Trophoblast cell (in vitro differentiated cells and primary cell): ENCODE data around the gene PYDC1.

Experiments used
- DNase-seq, 2 donors: peaks; one replicate each; pipeline ENCODE4 v3.0.0-alpha.2; 2016
- H2AFZ ChIP-seq: 2 replicates; pipeline ENCODE4 v1.6.1; 2013; ENCODE audit warnings: low read length, moderate library complexity, mild to moderate bottlenecking; ENCODE audit not compliant: insufficient read depth, poor library complexity
- H2AK5ac ChIP-seq: 2 replicates; pipeline ENCODE4 v1.6.1; 2013; ENCODE audit warnings: mild to moderate bottlenecking, low read length
- H2BK120ac ChIP-seq: 2 replicates; pipeline ENCODE4 v1.6.1; 2013; ENCODE audit warnings: low read length, mild to moderate bottlenecking, moderate library complexity; ENCODE audit not compliant: insufficient read depth, poor library complexity
- H2BK12ac ChIP-seq: 2 replicates; pipeline ENCODE4 v1.6.1; 2013; ENCODE audit warnings: mild to moderate bottlenecking, low read length, moderate library complexity
- H2BK5ac ChIP-seq: 2 replicates; pipeline ENCODE4 v1.6.1; 2013; ENCODE audit warnings: low read length, low read depth, moderate library complexity, mild to moderate bottlenecking; ENCODE audit not compliant: poor library complexity
- H3K14ac ChIP-seq: 2 replicates; pipeline ENCODE4 v1.6.1; 2013; ENCODE audit warnings: mild to moderate bottlenecking, low read length
- H3K18ac ChIP-seq: 2 replicates; pipeline ENCODE4 v1.6.1; 2013; ENCODE audit warnings: mild to moderate bottlenecking, low read length
- H3K23ac ChIP-seq: 2 replicates; pipeline ENCODE4 v1.6.1; 2013; ENCODE audit warnings: low read length
- H3K27ac ChIP-seq: 2 replicates; pipeline ENCODE4 v1.5.1; 2013; ENCODE audit warnings: low read depth, mild to moderate bottlenecking, inconsistent platforms, low read length, moderate library complexity
- H3K27me3 ChIP-seq: 2 replicates; pipeline ENCODE4 v1.6.1; 2013; ENCODE audit warnings: inconsistent platforms, mild to moderate bottlenecking, low read length, moderate library complexity; ENCODE audit not compliant: insufficient read depth
- H3K36me3 ChIP-seq, 2 experiments: 1 replicate in 1 of 2; 2 replicates in 1 of 2; pipeline ENCODE4 v1.6.1; 2013; ENCODE audit warnings: low read length in 2 of 2, mild to moderate bottlenecking in 2 of 2, moderate library complexity in 1 of 2; ENCODE audit not compliant: insufficient read depth in 2 of 2, control insufficient read depth in 1 of 2
- H3K4ac ChIP-seq: 2 replicates; pipeline ENCODE4 v1.6.1; 2013; ENCODE audit warnings: low read depth, mild to moderate bottlenecking, low read length, moderate library complexity
- H3K4me1 ChIP-seq, 2 experiments: 1 replicate in 1 of 2; 2 replicates in 1 of 2; pipeline ENCODE4 v1.6.1; 2013; ENCODE audit warnings: low read length in 2 of 2, mild to moderate bottlenecking in 2 of 2, moderate library complexity in 1 of 2; ENCODE audit not compliant: insufficient read depth in 2 of 2, control insufficient read depth in 1 of 2
- H3K4me2 ChIP-seq: 2 replicates; pipeline ENCODE4 v1.6.1; 2013; ENCODE audit warnings: inconsistent platforms, mild to moderate bottlenecking, low read length, moderate library complexity
- H3K4me3 ChIP-seq: 2 replicates; pipeline ENCODE4 v1.5.1; 2013; ENCODE audit warnings: mild to moderate bottlenecking, low read depth, low read length, inconsistent platforms
- H3K79me1 ChIP-seq: one replicate; pipeline ENCODE4 v1.6.1; 2013; ENCODE audit warnings: low read length
- H3K79me2 ChIP-seq: 2 replicates; pipeline ENCODE4 v1.6.1; 2013; ENCODE audit warnings: low read length, mild to moderate bottlenecking; ENCODE audit not compliant: control insufficient read depth, insufficient read depth, poor library complexity
- H3K9ac ChIP-seq: 2 replicates; pipeline ENCODE4 v1.6.1; 2013; ENCODE audit warnings: mild to moderate bottlenecking, low read length
- H3K9me3 ChIP-seq: 2 replicates; pipeline ENCODE4 v1.6.1; 2013; ENCODE audit warnings: low read depth, mild to moderate bottlenecking, control low read depth, inconsistent platforms, low read length; ENCODE audit not compliant: insufficient read depth
- H4K12ac ChIP-seq: 2 replicates; pipeline ENCODE4 v1.6.1; 2013; ENCODE audit warnings: low read depth, mild to moderate bottlenecking, low read length, moderate library complexity
- H4K8ac ChIP-seq: 2 replicates; pipeline ENCODE4 v1.6.1; 2013; ENCODE audit warnings: low read depth, mild to moderate bottlenecking, low read length, moderate library complexity
- H4K91ac ChIP-seq: one replicate; pipeline ENCODE4 v1.6.1; 2013; ENCODE audit warnings: low read depth, mild to moderate bottlenecking, low read length, moderate library complexity
- WGBS: extraction: QIAGEN DNeasy Blood & Tissue Kit; methylation state at CpG from one replicate; pipeline ENCODE4 v1.1.7; 2013; ENCODE audit warnings: missing lambda C conversion rate; ENCODE audit not compliant: insufficient read length, insufficient coverage; ENCODE audit errors: extremely low coverage; 5-methylcytosine and 5-hydroxymethylcytosine counted together

PYDC1 gene

DNA sequence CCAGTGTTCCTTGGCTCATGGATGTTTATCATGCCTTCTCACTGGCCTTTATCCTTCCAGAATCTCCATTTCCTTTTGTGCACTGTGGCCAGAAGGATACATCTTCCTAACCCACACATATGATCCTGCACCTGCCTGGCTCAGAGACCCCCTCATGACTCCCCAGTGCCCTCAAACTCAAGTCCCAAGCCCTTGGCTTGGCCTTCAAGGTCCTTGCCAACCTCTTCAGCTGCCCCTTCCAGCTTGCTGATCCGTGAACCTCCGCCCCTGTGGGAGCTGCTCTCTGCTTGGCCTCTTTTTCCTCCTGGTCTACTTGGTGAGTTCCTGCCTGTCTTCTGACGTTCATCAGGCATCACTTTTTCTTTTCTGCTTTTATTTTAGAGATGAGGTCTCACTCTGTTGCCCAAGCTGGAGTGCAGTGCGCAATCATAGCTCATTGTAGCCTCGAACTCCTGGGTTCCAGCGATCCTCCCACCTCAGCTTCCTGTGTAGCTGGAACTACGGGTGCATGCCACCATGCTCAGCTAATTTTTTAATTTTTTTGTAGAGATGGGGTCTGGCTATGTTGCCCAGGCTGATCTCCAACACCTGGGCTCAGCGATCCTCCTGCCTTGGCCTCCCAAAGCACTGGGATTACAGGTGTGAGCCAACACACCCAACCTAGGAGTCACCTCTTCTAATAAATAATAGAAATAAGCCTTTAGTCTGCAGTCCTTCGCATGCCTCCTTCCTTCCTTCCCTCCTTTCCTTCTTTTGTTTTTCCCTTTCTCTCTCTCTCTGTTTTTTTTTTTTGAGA lies 11.9 kb downstream of the PYDC1 start:
- H2BK12ac ChIP-seq, result no peak overlapping the region
- no peak overlapping the region for H4K12ac ChIP-seq
- peaks cover 11% of the 10 kb centered on the region for H3K27me3 ChIP-seq
- H2AK5ac ChIP-seq, result no peak overlapping the region
- no peak overlapping the region for H3K27ac ChIP-seq
- no peak overlapping the region for H4K91ac ChIP-seq
- DNase-seq, result peak in 1 of 2 donors; percentile 4
- H2BK120ac ChIP-seq, result no peak overlapping the region
- no peak overlapping the region for H3K18ac ChIP-seq
- no CpG with 5 or more reads among the region's 9 CpGs for WGBS
- H3K4me1 ChIP-seq, result peaks cover 9 to 11% of the 10 kb centered on the region in 2 experiments
- H3K9ac ChIP-seq, result no peak overlapping the region
- no peaks in the 10 kb centered on the region for H3K79me1 ChIP-seq
- no peak overlapping the region for H3K4ac ChIP-seq
- H4K8ac ChIP-seq, result no peak overlapping the region
- H3K79me2 ChIP-seq, result no peaks in the 10 kb centered on the region
- H3K4me3 ChIP-seq, result no peak overlapping the region
- H3K9me3 ChIP-seq, result peaks cover 4% of the 10 kb centered on the region
- no peak overlapping the region for H2AFZ ChIP-seq
- no peaks in the 10 kb centered on the region for H3K36me3 ChIP-seq
- no peak overlapping the region for H3K4me2 ChIP-seq
- no peak overlapping the region for H2BK5ac ChIP-seq
- H3K23ac ChIP-seq, result no peak overlapping the region
- H3K14ac ChIP-seq, result no peak overlapping the region

DNA sequence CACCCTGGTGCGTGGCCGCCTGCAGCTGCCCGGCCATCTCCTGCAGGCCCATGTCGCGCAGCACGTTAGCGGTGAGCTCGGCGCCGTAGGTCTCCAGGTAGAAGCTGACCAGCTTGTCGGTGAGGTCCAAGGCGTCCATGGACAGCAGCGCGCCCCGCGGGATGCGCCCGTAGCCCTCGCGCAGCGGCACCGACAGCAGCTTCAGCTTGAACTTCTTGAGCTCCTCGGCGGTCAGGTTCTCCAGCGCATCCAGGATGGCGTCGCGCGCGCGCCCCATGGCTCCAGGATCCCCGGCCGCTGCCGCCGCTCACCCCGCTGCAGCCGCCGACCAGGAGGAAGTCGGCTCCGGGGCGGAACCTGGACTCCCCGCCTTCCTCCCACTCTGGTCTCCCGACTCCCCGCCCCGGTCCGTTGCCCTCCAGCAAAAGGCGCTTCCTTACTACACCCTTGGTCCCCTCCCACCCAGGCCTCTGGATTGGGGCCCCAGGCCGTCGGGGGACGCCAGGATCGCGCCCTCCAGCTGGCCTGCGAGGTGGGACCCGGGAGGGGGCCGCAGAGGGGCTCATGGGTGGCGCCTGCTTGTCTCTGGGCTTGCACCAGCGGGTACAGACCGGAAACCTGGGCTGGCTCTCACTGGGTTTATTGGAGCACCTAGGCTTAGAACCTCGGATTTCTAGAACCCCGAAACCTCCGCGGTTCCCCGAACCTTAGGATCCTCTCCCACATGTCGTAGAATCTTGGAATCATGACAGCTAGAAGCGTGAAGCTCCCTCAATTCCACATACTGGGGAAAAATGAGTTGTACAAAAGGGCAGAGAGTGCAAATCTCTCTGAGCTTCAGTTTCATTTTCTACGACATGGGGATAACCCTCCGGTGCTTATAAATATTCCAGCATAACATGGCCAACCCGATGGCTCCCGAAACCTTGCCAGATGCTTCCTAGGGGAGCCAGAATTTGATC lies 14.2 kb downstream of the PYDC1 start, which contains the start of gene PYCARD:
Gene PYCARD (minus strand): TSS at position 347 of the 962 bp plus-strand sequence. CDS start 70 bp downstream, at position 277.
- no peak within 1 kb of the TSS for H4K91ac ChIP-seq
- H3K4ac ChIP-seq, result no peak within 1 kb of the TSS
- H3K27me3 ChIP-seq, result peaks cover 11% of the 10 kb centered on the region
- H4K8ac ChIP-seq, result peak within 1 kb of the TSS; percentile 40
- H2BK120ac ChIP-seq, result no peak within 1 kb of the TSS
- H3K36me3 ChIP-seq, result peaks cover 3 to 9% of the 10 kb centered on the region in 2 experiments
- H3K23ac ChIP-seq, result no peak within 1 kb of the TSS
- H2BK12ac ChIP-seq, result no peak within 1 kb of the TSS
- H2BK5ac ChIP-seq, result no peak within 1 kb of the TSS
- no peak within 1 kb of the TSS for H3K14ac ChIP-seq
- no peak within 1 kb of the TSS for H3K18ac ChIP-seq
- H3K4me3 ChIP-seq, result peak within 1 kb of the TSS; percentile 62
- no peak within 1 kb of the TSS for H2AK5ac ChIP-seq
- no peak within 1 kb of the TSS for H3K27ac ChIP-seq
- peak within 1 kb of the TSS; percentile 60 for H3K4me2 ChIP-seq
- no peak within 1 kb of the TSS for H4K12ac ChIP-seq
- no peaks in the 10 kb centered on the region for H3K79me2 ChIP-seq
- H2AFZ ChIP-seq, result peak within 1 kb of the TSS; percentile 27
- no CpG with 5 or more reads among the region's 69 CpGs for WGBS
- peaks cover 9 to 11% of the 10 kb centered on the region in 2 experiments for H3K4me1 ChIP-seq
- peaks cover 4% of the 10 kb centered on the region for H3K9me3 ChIP-seq
- no peak within 1 kb of the TSS for H3K9ac ChIP-seq
- no peaks in the 10 kb centered on the region for H3K79me1 ChIP-seq
- DNase-seq, result peak in 1 of 2 donors; percentile 37

DNA sequence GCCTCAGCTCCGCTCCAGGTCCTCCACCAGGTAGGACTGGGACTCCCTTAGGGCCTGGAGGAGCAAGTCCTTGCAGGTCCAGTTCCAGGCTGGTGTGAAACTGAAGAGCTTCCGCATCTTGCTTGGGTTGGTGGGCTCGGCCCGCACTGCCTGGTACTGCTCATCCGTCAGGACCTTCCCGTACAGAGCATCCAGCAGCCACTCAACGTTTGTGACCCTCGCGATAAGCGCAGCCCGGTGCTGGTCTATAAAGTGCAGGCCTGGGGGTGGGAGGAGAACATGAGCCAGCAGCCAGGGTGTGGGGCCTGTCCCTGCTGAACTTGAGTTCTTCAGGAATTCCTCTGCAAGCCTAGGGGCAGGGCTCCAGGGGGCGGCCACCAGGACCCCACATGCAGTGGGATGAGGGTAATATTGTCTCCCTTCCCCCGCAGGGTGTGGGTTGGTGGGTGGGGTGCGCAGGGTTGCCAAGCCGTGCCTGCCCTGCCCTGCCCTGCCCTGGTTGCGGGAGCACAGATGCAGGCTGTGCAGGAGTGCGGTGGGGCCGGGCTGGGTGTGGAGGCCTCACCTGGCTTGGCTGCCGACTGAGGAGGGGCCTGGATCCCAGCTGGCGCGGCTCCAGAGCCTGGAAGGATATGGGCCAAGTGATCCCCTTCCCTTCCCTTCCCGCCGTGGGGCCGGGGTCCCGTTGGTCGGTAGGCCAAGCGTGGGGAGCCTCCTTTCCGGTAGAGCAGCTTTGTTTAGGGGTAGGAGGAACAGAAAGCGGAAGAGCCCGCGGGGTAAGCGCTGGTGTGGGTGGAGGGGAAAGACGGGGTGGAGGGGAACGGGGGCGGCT lies 15.1 kb downstream of the PYDC1 start:
- Histone ChIP-seq H2AK5ac (no peak overlapping the region), H2AFZ (peak overlapping the region; percentile 27), H2BK12ac (no peak overlapping the region), H3K14ac (no peak overlapping the region), H3K36me3 (peaks cover 6 to 14% of the 10 kb centered on the region in 2 experiments), H3K27ac (no peak overlapping the region), H3K4me2 (peak overlapping the region; percentile 60), H3K79me2 (no peaks in the 10 kb centered on the region), H2BK120ac (no peak overlapping the region), H3K18ac (no peak overlapping the region), H3K23ac (no peak overlapping the region), H3K9me3 (peaks cover 4% of the 10 kb centered on the region), H4K91ac (no peak overlapping the region), H3K4me3 (peak overlapping the region; percentile 62), H2BK5ac (no peak overlapping the region), H3K79me1 (no peaks in the 10 kb centered on the region), H3K4me1 (peaks cover 9 to 11% of the 10 kb centered on the region in 2 experiments), H3K4ac (no peak overlapping the region), H4K8ac (no peak overlapping the region), H3K27me3 (peaks cover 11% of the 10 kb centered on the region), H4K12ac (no peak overlapping the region), H3K9ac (no peak overlapping the region)
- no CpG with 5 or more reads among the region's 35 CpGs for WGBS
- peak; percentile 58 to 65 for DNase-seq
